Thoracic aorta (tissue), 2 donors: ENCODE measurements around the gene ZNF446. TPM values are rescaled to one million over a fixed set of nuclear protein-coding genes. Genes with fewer than 3 reads are reported as not detected.
"Not testable (repeated sequence)": the region's sequence is repeated elsewhere in the genome, so short reads cannot be mapped to it uniquely, and the experiment has no call there.

ENCODE experiments used
- ATAC-seq: fragments of 150-250 bp; one replicate; pipeline ENCODE4 v1.8.0; 2017; ENCODE audit warnings: low read depth; ENCODE audit not compliant: insufficient number of reproducible peaks, low FRiP score
- DNase-seq: peaks from one replicate; pipeline ENCODE4 v3.0.0-alpha.2; 2020; ENCODE audit warnings: low spot score
- H3K27ac ChIP-seq, 2 donors: fragments of 200-600 bp; sonication (generic); 1 replicate in 1 of 2; 2 replicates in 1 of 2; pipeline ENCODE4 v1.5.1; 2016; ENCODE audit warnings: mild to moderate bottlenecking in 2 of 2, moderate library complexity in 2 of 2
- H3K27me3 ChIP-seq: fragments of 200-600 bp; sonication (generic); replicated peaks from 2 replicates; pipeline ENCODE4 v1.6.0; 2016; ENCODE audit warnings: mild to moderate bottlenecking; ENCODE audit not compliant: insufficient read depth
- H3K36me3 ChIP-seq: fragments of 200-600 bp; sonication (generic); one replicate; pipeline ENCODE4 v1.5.1; 2016
- H3K4me1 ChIP-seq, 2 donors: fragments of 200-600 bp; sonication (generic); 1 replicate in 1 of 2; 2 replicates in 1 of 2; pipeline versions ENCODE4 v1.5.1 to v1.6.0; 2016; ENCODE audit warnings: low read depth in 2 of 2, mild to moderate bottlenecking in 1 of 2; ENCODE audit not compliant: control insufficient read depth in 1 of 2
- H3K4me3 ChIP-seq: fragments of 200-600 bp; sonication (generic); 2 replicates; pipeline ENCODE4 v1.5.1; 2016; ENCODE audit warnings: mild to moderate bottlenecking
- H3K9me3 ChIP-seq: fragments of 200-600 bp; sonication (generic); 2 replicates; pipeline ENCODE4 v1.5.1; 2016
- CTCF ChIP-seq: fragments of 200-600 bp; sonication (generic); IDR thresholded peaks from one replicate; pipeline ENCODE4 v1.5.1; 2019; ENCODE audit warnings: antibody characterized with exemption
- total RNA-seq, 2 donors: library from RNA; depleted of rRNA; stranded (reverse); fragments of >200 nt; gene quantifications; one replicate each; pipeline versions ENCODE4 v1.1.0 to v1.2.3, GENCODE V29; 2016

The ZNF446 gene
- total RNA-seq, 2 donors from 2014 or later = 17.8 to 23.7 TPM

GRCh38 chr19:58466760-58467589, 9.2 kb upstream of the ZNF446 start, which contains the start of gene ZNF324:
ZNF324 (plus strand) TSS chr19:58467080; CDS start chr19:58469186, 2,106 bp downstream.
- Histone ChIP-seq H3K9me3 (no peaks in the 10 kb centered on the region), H3K4me1 (peaks cover 11 to 21% of the 10 kb centered on the region in 2 donors), H3K27me3 (no peaks in the 10 kb centered on the region), H3K27ac (peak within 1 kb of the TSS; percentile 52 to 80), H3K36me3 (peaks cover 17% of the 10 kb centered on the region), H3K4me3 (peak within 1 kb of the TSS; percentile 100)
- no peak for TF ChIP-seq CTCF
- DNase-seq = peak; percentile 94
- peak; percentile 92 for ATAC-seq

- no peaks in the 10 kb centered on the region for H3K9me3 ChIP-seq
- DNase-seq = no peak
- H3K4me1 ChIP-seq = peaks cover 11 to 21% of the 10 kb centered on the region in 2 donors
- H3K4me3 ChIP-seq = peak overlapping the region; percentile 100
- no peak overlapping the region for H3K27ac ChIP-seq
- TF ChIP-seq CTCF = no peak
- H3K27me3 ChIP-seq = no peaks in the 10 kb centered on the region
- ATAC-seq = no peak
- H3K36me3 ChIP-seq = peaks cover 26% of the 10 kb centered on the region
Observed at GRCh38 chr19:58468216-58468839, 7.8 kb upstream of the ZNF446 start.

- Histone ChIP-seq H3K9me3 (no peaks in the 10 kb centered on the region), H3K4me1 (peaks cover 11 to 21% of the 10 kb centered on the region in 2 donors), H3K36me3 (peaks cover 26% of the 10 kb centered on the region), H3K27ac (no peak overlapping the region), H3K4me3 (no peak overlapping the region), H3K27me3 (no peaks in the 10 kb centered on the region)
- ATAC-seq (no peak), DNase-seq (no peak)
- no peak for TF ChIP-seq CTCF
Observed at GRCh38 chr19:58469241-58470013, 6.7 kb upstream of the ZNF446 start.

GRCh38 chr19:58470837-58471543, 5.2 kb upstream of the ZNF446 start:
- ATAC-seq, H3K4me3 ChIP-seq, H3K27me3 ChIP-seq, H3K27ac ChIP-seq, H3K9me3 ChIP-seq, DNase-seq: not testable (repeated sequence)
- Histone ChIP-seq H3K4me1 (peaks cover 11 to 29% of the 10 kb centered on the region in 2 donors), H3K36me3 (peaks cover 26% of the 10 kb centered on the region)

- Histone ChIP-seq H3K27ac (no peak overlapping the region), H3K9me3 (no peaks in the 10 kb centered on the region), H3K4me3 (no peak overlapping the region), H3K36me3 (peaks cover 26% of the 10 kb centered on the region), H3K4me1 (peaks cover 9 to 27% of the 10 kb centered on the region in 2 donors), H3K27me3 (no peaks in the 10 kb centered on the region)
- ATAC-seq (no peak), DNase-seq (no peak)
- no peak for TF ChIP-seq CTCF
Observed at GRCh38 chr19:58471736-58472135, 4.4 kb upstream of the ZNF446 start.
